Heart left ventricle (tissue), 13 donors: ENCODE measurements around the gene SOS1.

Experiments used
- CTCF ChIP-seq, 12 donors: fragments of 200-600 bp; sonication (generic) in 4 of 12; IDR thresholded peaks; one replicate each; pipeline versions ENCODE4 v1.5.0 to v1.8.0; 2018 to 2022; ENCODE audit warnings: antibody characterized with exemption in 12 of 12, mild to moderate bottlenecking in 5 of 12
- POLR2A ChIP-seq, 2 donors: fragments of 450-650 bp; IDR thresholded peaks; one replicate each; pipeline ENCODE4 v1.6.1; 2017; ENCODE audit warnings: antibody characterized with exemption in 2 of 2, mild to moderate bottlenecking in 2 of 2, moderate library complexity in 2 of 2
- donor health status: ischemic (EF 13 %, LVEDD 7.1; RV severe dilation, severe dysfunction).
- donor health status: DM: no; HTN: yes; CAD: no.
- donor health status: DM: no; HTN: no; CAD: no.
- donor health status: ischemic (EF 25% LVEDD 6.9; RV normal size, moderate dysfunction).
- donor health status: ischemic (EF 25% LVEDD 5.7; RV mildly dilated, moderate dysfunction).
- donor health status: ischemic (EF 35%, LVEDD 5.7; RV mildly dilated, moderate dysfunction).
- donor health status: nonischemic (EF 11% LVEDD 7.7; RV severe dilation, severe dysfunction).
- donor health status: DM: yes; HTN: yes; CAD: no.
- donor health status: PGD.
- donor health status: ischemic (EF 29% LVEDD 5.4; RV normal size, mild dysfunction).
- donor health status: nonischemic (EF 23%, LVEDD 6.1; RV moderate dilation, normal function).

GRCh38 chr2:39008665-39009064, 112.2 kb downstream of the SOS1 start:
- TF ChIP-seq CTCF (IDR thresholded peaks at IDR 0.05) (no peak), POLR2A (IDR thresholded peaks at IDR 0.05) (no peak)
